HG02798 (cell line): ENCODE measurements around the gene DUOX2.

ENCODE experiments used
- ATAC-seq: cut with Tn5 transposase; IDR thresholded peaks from one replicate; pipeline ENCODE4 v1.9.1; 2021; ENCODE audit warnings: mild to moderate bottlenecking; ENCODE audit not compliant: unreplicated experiment, poor library complexity

The DUOX2 gene

GRCh38 chr15:45114076-45114750 is at the start of gene DUOX2, which contains the start of gene DUOXA2:
TSS of gene DUOX2 (minus strand) at chr15:45114172. CDS start at chr15:45113411, 761 bp downstream.
TSS of gene DUOXA2 (plus strand) at chr15:45114326. CDS start at chr15:45114606, 280 bp downstream.
- ATAC-seq = no peak

GRCh38 chr15:45163508-45163856 is 49.5 kb upstream of the DUOX2 start:
- no peak for ATAC-seq

- ATAC-seq = peak; percentile 39
Measured at GRCh38 chr15:45162771-45163507, 49.0 kb upstream of the DUOX2 start.

GRCh38 chr15:45161666-45162065 is 47.7 kb upstream of the DUOX2 start:
- ATAC-seq = no peak

GRCh38 chr15:45157974-45158373 is 44.0 kb upstream of the DUOX2 start:
- no peak for ATAC-seq

- no peak for ATAC-seq
Measured at GRCh38 chr15:45156744-45157455, 42.9 kb upstream of the DUOX2 start.

GRCh38 chr15:45155739-45156138 is 41.8 kb upstream of the DUOX2 start:
- ATAC-seq = no peak

GRCh38 chr15:45151998-45152828 is 38.2 kb upstream of the DUOX2 start:
- no peak for ATAC-seq

- no peak for ATAC-seq
Measured at GRCh38 chr15:45150997-45151396, 37.0 kb upstream of the DUOX2 start.

GRCh38 chr15:45150481-45150880 is 36.5 kb upstream of the DUOX2 start:
- ATAC-seq = no peak

GRCh38 chr15:45149060-45149459 is 35.1 kb upstream of the DUOX2 start:
- no peak for ATAC-seq

- ATAC-seq = no peak
Measured at GRCh38 chr15:45148076-45149059, 34.4 kb upstream of the DUOX2 start.

GRCh38 chr15:45147606-45148005 is 33.6 kb upstream of the DUOX2 start:
- ATAC-seq = no peak

- no peak for ATAC-seq
Measured at GRCh38 chr15:45146405-45146804, 32.4 kb upstream of the DUOX2 start.

GRCh38 chr15:45144775-45145174 is 30.8 kb upstream of the DUOX2 start:
- ATAC-seq = no peak

GRCh38 chr15:45143946-45144345 is 30.0 kb upstream of the DUOX2 start:
- no peak for ATAC-seq

GRCh38 chr15:45143056-45143455 is 29.1 kb upstream of the DUOX2 start:
- no peak for ATAC-seq

GRCh38 chr15:45141386-45141785 is 27.4 kb upstream of the DUOX2 start:
- no peak for ATAC-seq

GRCh38 chr15:45140557-45141250 is 26.7 kb upstream of the DUOX2 start:
- ATAC-seq = no peak
